PFSK-1 (cell line): Measurements from ENCODE around the gene ARID5A.
A peak's percentile ranks its signal among the peaks of the same experiment; 100 is the strongest.

ENCODE experiments used
- FOXP2 ChIP-seq: optimal IDR thresholded peaks from 2 replicates; pipeline ENCODE3; 2011; ENCODE audit warnings: borderline replicate concordance, control low read depth, inconsistent platforms; ENCODE audit not compliant: insufficient read depth; ENCODE audit errors: extremely low read length, extremely low read depth
- POLR2AphosphoS5 ChIP-seq: IDR thresholded peaks from 2 replicates; pipeline ENCODE4 v1.6.1; 2012; ENCODE audit warnings: low read depth, mild to moderate bottlenecking, control low read depth, low read length, moderate library complexity
- REST ChIP-seq, 2 experiments: IDR thresholded peaks; 2 replicates each; pipeline versions ENCODE4 v1.6.1 to v1.8.0; 2011 to 2012; ENCODE audit warnings: low read depth in 2 of 2, low read length in 2 of 2, control low read depth in 1 of 2, inconsistent platforms in 1 of 2, mild to moderate bottlenecking in 1 of 2, moderate library complexity in 1 of 2; ENCODE audit not compliant: insufficient read depth in 1 of 2
- SIN3A ChIP-seq: IDR thresholded peaks from 2 replicates; pipeline ENCODE4 v1.6.1; 2012; ENCODE audit warnings: mild to moderate bottlenecking, low read length, moderate library complexity, borderline replicate concordance; ENCODE audit not compliant: insufficient read depth
- TAF1 ChIP-seq: IDR thresholded peaks from 2 replicates; pipeline ENCODE4 v1.6.1; 2012; ENCODE audit warnings: low read length, control low read depth, borderline replicate concordance; ENCODE audit not compliant: insufficient read depth

ARID5A gene

GRCh38 chr2:96531366-96531765, 5.2 kb upstream of the ARID5A start:
- TF ChIP-seq TAF1 (no peak), SIN3A (no peak), POLR2AphosphoS5 (no peak), FOXP2 (no peak)

GRCh38 chr2:96531872-96532505, 4.6 kb upstream of the ARID5A start:
- TF ChIP-seq SIN3A (peak; percentile 78; the same call in 1 of the 2 replicates), FOXP2 (no peak), TAF1 (no peak), REST (IDR thresholded peaks at IDR 0.05; ENCODE audit: insufficient read depth in 1 of 2, low read depth in 2 of 2, low read length in 2 of 2) (peak in 1 of 2 experiments; percentile 57; a peak in 1 of 4 replicates), POLR2AphosphoS5 (no peak)

GRCh38 chr2:96532641-96533291, 3.8 kb upstream of the ARID5A start:
- TF ChIP-seq TAF1 (no peak), REST (IDR thresholded peaks at IDR 0.05; ENCODE audit: insufficient read depth in 1 of 2, low read depth in 2 of 2, low read length in 2 of 2) (no peak), SIN3A (no peak)

- no peak for TF ChIP-seq REST (IDR thresholded peaks at IDR 0.05; ENCODE audit: insufficient read depth in 1 of 2, low read depth in 2 of 2, low read length in 2 of 2)
- no peak for TF ChIP-seq TAF1
- no peak for TF ChIP-seq POLR2AphosphoS5
- TF ChIP-seq SIN3A = no peak
- TF ChIP-seq FOXP2 = no peak
These were observed 3.1 kb upstream of the ARID5A start for GRCh38 chr2:96533292-96534073.

GRCh38 chr2:96534141-96534540, 2.4 kb upstream of the ARID5A start:
- no peak for TF ChIP-seq SIN3A
- TF ChIP-seq FOXP2 = no peak
- TF ChIP-seq POLR2AphosphoS5 = no peak
- TF ChIP-seq REST (IDR thresholded peaks at IDR 0.05; ENCODE audit: insufficient read depth in 1 of 2, low read depth in 2 of 2, low read length in 2 of 2) = no peak
- no peak for TF ChIP-seq TAF1
